GM21526 (cell line): ENCODE data around the gene C15orf62.

ENCODE experiments used
- ATAC-seq: cut with Tn5 transposase; IDR thresholded peaks from one replicate; pipeline ENCODE4 v1.9.1; 2021; ENCODE audit warnings: moderate library complexity; ENCODE audit not compliant: unreplicated experiment, low FRiP score

Gene C15orf62, protein sequence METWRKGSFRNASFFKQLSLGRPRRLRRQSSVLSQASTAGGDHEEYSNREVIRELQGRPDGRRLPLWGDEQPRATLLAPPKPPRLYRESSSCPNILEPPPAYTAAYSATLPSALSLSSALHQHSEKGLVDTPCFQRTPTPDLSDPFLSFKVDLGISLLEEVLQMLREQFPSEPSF

DNA sequence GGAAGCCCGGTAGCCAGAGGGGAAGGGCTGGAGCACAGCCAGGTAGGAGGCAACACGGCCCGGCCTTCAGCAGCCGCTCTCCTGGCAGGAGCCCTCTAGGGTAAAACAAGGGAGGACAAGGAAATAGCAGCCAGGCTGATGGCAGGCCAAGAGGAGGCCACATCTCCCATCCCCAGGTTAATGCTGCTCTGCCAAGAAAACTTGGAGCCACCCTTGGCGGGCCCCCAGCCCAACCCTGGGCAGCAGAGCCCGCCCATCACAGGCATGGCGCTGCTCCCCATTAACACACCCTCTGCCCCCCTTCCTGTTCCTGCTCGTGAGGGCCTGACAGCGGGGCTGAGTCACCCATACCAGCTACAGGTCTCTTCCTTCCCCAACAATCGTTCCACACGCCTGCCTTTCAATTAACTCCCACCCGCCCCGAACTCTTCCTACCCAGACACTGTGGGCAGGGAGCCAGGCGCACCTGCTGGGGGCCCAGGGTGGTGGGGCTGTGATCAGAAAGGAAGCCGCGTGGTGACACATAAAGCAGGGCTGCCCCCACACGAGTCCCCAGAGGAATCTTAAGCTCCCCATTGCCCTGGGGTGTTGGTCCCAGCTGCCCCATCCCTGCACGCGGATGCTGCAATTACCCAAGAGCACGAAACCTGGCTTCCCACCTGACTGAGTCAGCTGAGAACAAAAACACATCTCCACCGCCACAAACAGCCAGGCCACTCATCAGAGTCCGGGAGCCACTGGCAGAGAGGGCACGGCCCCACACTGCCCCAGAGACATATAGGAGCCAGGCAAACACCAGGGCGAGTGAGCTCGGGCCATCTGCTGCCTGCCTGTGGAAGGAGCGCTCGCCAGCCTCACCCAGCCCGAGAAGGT lies at the start of gene C15orf62:
Gene C15orf62 (plus strand): TSS at position 707 of the 873 bp plus-strand sequence. CDS start 516 bp downstream, outside the sequence.
- ATAC-seq = no peak

DNA sequence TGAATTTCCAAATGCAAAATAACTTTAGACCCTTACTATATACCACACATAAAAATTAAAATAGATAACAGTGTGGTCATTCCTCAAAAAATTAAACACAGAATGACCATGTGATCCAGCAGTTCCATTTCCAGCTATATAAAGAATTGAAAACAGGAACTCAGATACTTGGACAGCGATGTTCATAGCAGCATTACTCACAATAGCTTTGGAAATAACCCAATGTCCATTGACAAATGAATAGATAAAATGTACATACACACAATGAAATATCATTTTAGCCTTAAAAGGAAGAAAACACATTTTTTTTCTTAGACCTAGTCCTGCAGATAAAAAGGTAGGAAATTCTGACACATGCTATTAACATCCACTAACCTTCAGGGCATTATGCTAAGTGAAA lies 48.1 kb upstream of the C15orf62 start:
- ATAC-seq = no peak

DNA sequence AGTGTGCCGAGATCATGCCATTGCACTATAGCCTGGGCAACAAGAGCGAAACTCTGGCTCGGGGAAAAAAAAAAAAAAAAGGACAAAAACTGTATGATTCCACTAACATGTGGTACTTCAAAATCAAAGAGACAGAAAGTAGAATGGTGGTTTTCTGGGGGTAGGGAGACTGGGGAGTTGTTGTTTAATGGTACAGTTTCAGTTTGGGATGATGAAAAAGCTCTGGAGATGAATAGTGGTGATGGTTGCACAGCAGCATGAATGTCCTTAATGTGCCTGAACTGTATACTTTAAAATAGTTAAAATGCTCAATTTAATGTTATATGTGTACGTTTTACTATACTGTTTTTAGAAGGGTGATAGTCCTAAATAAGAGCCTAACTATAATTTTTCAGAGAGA lies 47.4 kb upstream of the C15orf62 start:
- no peak for ATAC-seq

DNA sequence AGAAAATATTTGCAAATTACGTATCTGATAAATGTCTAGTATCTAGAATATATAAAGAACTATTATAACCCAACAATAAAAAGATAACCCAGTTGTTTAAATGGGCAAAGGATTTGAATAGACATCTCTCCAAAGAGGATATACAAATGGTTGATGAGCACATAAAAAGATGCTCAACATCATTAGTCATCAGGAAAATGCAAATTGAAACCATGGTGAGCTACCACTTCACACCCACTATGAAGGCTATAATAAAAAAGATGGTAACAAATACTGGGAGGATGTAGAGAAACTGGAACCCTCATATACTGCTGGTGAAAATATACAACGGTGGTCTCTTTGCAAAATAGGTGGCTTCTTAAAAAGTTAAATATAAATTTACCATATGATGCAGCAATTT lies 46.8 kb upstream of the C15orf62 start:
- ATAC-seq = no peak

DNA sequence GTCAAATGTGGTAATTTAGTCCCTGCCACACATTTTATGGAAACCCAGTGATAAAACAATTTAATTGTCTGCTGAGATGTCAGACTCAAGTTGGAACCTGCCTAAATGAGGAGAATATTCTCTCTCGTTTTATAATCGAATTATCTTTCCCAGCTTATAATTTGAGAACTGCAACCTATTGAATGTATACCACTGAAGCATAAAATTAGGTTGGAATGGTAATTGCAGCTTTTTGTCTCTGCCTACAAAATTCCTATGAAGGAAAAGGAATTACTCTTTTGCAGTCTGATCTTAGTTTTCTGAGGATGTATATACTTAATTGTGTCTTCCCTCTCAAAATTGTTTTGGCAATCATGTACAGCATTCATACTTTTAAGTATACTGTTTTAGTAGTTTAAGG lies 45.9 kb upstream of the C15orf62 start:
- ATAC-seq = no peak

DNA sequence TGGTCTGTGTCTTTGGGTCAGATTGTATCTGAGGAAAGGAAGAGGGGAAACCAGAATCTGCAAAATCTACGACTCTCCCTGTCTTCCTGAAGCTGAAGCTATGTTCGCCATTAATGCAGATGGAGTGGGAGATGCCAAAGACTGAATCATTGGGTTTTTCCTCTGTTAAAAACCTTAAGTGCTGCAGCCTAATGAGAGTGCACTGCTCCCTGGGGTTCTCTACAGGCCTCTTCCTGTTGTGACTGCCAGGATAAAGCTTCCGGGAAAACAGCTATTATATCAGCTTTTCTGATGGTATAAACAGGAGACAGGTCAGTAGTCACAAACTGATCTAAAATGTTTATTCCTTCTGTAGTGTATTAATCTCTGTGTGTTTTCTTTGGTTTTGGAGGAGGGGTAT lies 38.7 kb upstream of the C15orf62 start:
- no peak for ATAC-seq

DNA sequence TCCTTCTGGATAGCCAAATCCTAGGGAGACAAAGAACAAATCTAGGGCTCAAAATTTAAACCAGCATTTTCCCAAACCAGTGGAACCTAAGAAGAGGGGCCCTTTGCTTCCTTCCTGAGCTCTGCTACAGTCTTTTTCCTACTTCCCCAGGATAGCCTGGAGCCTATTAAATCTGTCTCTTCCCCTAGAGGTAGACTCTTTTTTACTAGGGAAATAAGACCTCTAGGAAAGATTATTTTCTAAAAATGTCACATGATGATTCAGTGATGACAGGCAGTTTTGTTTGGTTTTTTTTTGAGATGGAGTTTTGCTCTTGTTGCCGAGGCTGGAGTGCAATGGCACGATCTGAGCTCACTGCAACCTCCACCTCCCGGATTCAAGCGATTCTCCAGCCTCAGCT lies 33.2 kb upstream of the C15orf62 start:
- ATAC-seq = no peak

DNA sequence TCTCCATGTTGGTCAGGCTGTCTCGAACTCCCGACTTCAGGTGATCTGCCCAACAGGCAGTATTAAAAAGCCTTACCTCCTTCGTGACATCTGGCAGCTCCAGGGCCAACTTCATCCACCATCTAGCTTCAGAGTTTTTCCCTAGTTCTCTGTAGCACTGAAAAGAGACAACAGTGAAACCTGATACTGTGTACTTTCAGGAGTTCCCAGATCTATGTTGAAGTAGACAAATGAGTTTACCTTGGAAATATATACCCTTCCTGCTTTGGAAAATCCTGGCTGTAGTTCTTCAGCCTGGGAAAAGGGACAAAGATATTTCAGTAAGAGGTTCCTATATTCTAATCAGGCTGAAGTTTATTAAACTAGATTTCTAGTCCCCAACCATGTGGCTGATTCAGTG lies 32.7 kb upstream of the C15orf62 start:
- ATAC-seq = no peak

DNA sequence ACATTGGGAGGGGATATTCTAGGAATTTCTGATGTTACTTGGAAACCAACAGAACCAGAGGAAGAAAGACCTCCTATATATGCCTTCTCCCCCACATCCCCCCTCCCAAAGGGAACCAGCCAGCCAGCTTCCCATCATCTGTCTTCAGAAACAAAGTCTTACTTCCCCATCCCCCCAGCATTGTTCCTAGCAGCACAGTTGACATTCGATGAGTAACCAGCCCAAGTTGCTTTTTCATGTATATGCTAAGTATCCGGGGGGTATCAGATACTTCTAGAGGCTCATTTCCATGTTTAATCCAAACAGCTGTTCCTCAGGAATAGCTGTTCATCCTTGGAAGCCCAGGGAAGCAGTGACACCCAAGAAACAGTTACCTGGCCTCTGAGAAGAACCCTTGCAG lies 30.7 kb upstream of the C15orf62 start:
- ATAC-seq = no peak

DNA sequence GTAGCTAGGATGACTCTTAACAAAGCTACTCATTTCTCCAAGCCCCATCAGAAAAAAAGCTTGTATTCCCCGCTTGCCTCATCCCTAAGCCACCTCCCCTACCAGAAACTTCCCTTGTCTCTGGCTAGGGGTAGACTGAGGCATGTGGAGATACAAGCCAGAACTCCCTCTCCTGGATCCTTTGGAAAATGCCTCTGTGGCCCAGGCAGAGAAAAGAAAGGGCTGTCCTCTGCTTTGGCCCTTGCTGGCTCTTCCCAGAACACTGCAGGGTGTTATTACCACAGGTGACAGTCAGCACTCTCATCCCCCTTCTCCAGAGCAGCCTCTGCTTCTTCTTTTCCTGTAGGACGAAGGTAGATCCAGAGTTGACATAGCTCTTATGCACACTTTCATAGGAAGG lies 29.9 kb upstream of the C15orf62 start:
- no peak for ATAC-seq

DNA sequence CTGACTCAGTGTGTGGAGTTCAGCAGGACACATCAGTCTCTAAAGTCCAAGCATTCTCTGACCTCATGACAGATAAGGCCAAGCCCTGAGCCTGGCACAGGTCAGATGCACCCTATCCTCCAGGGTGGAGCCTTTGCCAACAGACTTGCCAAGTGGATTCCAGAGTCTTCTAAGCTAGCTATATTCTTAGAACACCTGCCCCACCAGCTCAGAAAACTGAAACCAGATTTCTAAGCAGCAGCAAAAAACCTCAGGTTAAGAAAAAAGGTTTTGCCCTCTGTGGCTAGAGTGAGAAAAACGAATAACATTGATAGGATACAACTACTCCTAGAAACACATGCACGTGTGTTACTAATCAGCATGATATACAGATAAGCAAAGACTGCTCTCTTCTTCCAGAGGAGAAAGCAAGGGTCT lies 26.3 kb upstream of the C15orf62 start:
- no peak for ATAC-seq

DNA sequence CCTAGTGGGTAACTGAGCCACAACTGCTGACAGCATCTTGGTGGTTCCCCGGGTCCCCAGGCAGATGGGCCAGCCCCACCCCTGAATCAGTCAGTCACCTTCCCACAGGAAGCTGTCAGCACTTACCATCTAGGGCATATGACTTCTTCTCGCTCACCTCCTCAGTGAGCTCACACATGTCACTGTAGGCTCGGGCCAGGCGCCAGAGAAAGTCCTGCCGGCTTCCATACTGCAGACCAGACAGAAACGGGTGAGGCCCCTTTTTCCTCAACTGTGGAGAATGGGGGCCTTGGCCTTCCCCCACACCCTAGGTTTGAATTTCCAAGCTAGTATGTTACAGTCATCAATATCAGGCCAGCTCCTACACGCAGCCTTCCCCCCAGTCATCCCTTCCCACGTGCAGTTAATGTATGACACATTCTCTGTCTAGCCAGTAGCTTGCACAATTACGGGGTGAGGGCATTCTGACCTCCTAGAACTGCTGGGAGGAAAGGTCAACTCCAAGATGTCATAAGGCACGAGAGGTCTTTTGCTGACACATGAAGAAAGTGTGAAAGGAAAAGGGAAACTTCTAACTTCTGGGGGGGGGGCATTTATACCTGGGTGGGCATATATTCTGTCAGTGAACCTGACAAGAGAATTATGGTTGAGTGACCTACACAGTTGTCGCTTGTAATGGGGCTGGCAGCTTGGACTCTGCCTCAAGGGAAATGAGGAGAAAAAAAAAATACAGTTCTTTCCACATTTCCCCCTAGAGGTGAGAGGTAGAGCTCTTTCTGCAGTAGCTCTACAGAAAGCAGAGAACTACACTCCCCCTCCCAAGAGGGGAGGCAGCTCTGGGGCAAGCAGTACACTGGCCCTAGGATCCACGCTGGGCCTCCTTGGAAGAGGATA lies 25.6 kb upstream of the C15orf62 start:
- no peak for ATAC-seq

DNA sequence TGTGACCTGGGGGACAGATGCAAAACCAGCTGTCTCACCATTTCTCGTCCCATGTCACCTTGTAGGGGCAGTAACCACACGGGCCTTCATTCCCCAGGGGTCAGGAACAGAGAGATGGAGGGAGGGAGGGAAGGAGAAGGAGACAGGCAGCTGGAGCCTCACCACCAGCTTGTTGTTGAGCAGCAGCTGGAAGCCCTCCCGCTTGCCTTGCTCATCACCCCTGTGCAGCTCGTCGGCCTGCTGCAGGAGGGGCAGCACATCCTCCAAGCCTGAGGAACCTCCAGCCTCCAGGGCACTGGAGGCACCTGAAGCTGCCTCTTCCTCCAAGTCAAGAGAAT lies 25.0 kb upstream of the C15orf62 start:
- no peak for ATAC-seq

DNA sequence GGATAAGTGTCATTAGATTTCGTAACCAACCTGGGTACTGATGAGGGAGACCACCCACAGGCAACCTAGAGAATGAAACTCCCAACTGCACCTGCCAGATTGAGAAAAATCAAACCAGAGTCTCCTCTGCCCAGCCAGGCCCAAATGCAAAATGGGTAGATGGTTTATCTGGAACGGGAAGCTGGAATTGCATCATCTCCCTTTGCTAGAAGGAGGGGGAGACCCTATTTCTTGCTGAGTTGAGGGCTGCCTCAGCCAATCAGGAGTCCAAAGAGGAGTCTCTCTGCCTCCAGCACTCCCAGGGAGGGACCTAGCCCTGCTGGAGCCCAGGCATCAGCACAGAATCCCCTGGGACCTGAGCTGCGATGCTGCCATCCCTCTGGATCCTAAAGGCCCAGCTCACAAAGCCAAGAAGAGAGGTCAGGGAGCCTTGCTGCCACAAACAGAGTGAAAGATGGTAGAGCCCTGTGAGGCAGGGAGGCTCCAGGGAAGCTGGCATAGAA lies 22.8 kb upstream of the C15orf62 start:
- ATAC-seq = no peak

DNA sequence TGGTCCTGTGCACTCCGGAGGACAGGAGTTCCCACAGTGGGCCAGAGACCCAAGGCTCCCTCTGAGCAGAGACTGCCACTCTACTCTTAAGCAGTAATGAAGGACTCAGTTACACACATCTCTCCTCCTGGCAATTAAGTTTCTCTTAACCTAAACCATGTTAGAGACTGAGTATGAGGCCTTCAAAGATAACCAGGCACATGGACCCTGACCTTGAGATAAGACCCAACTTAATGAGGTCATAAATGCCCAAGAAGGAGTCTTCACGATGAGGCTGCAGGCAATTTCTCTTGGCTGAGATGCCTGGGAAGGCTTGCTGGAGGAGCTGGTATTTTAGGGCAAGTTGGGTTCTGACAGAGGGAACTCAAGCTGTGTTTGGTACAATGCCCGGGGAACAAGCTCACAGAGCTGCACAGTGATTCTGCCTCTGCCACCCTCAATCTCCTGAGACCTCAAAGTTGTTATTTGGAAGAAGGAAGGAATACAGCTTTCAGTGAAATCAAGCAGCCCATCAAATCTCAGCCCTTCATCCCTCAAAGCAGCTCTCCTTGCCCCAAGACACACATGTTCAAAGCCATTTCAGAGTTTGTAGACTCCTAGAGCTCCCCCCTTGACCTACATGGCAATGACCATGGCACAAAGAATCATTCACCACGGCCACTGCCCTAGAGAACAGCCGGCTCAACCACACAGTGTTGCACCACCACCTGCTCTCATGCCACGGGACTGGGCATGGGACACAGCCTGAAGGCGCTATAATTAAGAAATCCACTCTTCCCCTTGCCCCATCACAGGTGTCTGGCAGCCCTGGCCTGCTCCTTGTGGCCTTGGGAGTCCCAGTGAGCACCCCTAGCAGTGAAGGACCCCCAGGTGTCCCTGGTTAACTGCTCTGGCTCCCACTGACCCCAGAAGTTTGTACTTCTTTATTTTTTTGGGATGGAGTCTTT lies 21.8 kb upstream of the C15orf62 start:
- ATAC-seq = no peak

DNA sequence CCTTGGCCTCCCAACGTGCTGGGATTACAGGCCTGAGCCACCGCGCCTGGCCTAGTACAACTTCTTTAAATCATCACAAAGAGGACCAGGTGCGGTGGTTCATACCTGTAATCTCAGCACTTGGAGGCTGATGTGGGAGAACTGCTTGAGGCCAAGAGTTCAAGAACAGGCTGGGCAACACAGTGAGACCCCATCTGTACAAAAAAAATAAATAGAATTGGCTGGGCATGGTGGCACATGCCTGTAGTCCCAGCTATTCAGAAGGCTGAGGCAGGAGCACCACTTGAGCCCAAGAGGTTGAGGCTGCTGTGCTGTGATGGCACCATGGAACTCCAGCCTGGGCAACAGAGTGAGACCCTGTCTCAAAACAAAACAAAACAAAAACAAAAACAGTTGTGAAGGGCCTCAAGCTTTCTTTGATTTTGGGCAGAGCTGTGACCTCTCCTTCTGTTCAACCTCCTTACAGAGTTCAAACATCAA lies 20.6 kb upstream of the C15orf62 start:
- no peak for ATAC-seq

DNA sequence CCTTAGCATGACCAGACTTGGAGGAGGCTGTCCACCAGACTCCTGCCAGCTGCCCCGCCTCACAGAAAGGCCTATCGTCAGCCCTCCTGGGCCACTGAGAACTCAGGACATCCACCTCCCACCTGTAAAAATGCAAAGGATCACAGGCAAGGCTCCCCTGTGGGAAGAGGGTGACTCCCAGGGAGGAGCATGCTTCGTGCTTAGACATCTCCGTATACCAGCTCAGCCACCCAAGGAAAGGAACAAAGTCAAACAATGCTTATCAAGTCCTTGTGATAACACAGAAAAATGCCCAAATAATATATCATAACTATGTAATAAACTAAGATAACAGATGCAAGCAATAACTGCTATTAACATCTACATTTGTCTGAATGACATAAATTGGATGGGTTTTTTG lies 18.9 kb upstream of the C15orf62 start:
- no peak for ATAC-seq

DNA sequence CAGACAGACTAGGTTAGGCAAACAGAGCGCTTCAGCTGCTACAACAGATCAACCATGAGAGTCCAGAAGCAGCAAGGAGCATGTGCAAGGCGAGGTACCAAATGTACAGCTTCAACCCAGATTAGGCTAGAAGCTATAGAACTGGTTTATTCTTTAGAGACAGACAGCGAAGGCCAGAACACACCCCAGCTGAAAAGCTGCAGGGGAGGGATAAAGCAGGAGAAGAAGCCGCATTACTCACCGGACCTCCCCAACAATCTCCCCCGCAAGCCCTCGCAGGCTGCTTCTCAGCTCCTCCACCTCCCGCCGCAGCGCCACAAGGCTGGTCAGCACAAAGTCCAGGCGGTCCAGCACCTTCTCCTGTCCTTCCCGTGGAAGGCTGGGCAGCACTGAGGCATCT lies 18.0 kb upstream of the C15orf62 start:
- no peak for ATAC-seq

DNA sequence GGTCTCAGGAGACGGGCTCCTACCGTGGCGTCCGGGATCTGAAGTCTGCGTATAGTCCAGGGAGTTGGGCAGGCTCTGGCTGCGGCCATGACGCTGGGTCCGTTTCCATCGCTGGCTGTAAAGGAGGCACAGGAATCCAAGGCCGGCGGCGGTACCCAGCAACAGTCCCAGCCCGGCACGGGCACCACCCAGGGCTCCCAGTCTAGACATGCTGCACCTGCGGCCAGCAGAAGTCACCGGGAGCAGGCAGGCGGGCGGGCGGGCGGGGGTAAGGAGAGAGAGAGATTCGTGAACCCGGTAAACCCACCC lies 15.3 kb upstream of the C15orf62 start:
- peak; percentile 6 for ATAC-seq
